KBM-7 (cell line): Measurements from ENCODE around the gene ABCF3.
"Not testable (repeated sequence)": the region's sequence is repeated elsewhere in the genome, so short reads cannot be mapped to it uniquely, and the experiment has no call there.

Source experiments
- DNase-seq: peaks from one replicate; pipeline ENCODE4 v3.0.0-alpha.2; 2015
- in situ Hi-C: fragments of 300-500 bp; cut with MboI; formaldehyde crosslinking; loops from 2 replicates; pipeline ENCODE4 v1.14.3; 2020; ENCODE audit warnings: low sequenced_read_pairs, low pct_unique_long_range_greater_than_20kb, mixed read lengths

ABCF3 gene, protein sequence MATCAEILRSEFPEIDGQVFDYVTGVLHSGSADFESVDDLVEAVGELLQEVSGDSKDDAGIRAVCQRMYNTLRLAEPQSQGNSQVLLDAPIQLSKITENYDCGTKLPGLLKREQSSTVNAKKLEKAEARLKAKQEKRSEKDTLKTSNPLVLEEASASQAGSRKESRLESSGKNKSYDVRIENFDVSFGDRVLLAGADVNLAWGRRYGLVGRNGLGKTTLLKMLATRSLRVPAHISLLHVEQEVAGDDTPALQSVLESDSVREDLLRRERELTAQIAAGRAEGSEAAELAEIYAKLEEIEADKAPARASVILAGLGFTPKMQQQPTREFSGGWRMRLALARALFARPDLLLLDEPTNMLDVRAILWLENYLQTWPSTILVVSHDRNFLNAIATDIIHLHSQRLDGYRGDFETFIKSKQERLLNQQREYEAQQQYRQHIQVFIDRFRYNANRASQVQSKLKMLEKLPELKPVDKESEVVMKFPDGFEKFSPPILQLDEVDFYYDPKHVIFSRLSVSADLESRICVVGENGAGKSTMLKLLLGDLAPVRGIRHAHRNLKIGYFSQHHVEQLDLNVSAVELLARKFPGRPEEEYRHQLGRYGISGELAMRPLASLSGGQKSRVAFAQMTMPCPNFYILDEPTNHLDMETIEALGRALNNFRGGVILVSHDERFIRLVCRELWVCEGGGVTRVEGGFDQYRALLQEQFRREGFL

DNA sequence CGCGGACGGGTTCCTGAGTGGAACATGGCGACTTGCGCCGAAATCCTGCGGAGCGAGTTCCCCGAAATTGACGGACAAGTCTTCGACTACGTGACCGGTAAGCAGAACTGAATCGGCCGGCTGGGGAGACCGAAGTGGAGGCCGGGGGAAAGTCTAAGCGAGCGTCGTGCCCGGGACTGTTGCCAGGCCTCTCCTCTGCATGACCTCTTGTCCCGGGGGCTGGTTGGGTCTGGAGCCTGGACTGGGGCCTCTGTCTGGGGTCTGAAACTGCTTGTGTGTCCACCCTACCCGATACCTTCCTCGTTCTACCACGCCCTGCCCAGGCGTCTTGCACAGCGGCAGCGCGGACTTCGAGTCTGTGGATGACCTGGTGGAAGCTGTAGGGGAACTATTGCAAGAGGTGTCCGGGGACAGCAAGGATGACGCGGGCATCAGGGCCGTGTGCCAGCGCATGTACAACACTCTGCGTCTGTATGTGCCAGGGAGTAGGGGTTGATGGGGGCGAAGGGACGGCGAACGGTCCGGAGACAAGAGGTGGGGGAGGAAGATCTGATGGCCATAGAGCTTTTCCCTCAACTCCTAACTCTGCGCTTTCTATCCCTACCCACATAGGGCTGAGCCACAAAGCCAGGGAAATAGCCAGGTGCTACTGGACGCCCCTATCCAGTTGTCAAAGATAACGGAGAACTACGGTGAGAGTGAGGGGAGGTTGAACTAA lies at the start of gene ABCF3:
ABCF3 (plus strand) TSS at position 16 of the 718 bp plus-strand sequence; CDS start at position 25, 9 bp downstream.
- in situ Hi-C loops: no loop called here
- no peak for DNase-seq

DNA sequence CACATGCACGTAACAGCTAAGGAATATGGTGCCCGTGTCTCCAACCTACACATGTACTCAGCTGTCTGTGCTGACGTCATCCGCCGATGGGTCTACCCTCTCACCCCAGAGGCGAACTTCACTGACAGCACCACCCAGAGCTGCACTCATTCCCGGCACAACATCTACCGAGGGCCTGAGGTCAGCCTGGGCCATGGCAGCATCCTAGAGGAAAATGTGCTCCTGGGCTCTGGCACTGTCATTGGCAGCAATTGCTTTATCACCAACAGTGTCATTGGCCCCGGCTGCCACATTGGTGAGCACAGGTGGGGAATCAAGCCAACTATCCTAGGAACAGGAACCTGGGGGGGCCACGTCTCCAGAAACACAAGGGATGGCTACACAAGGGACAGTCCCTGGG lies 45.6 kb upstream of the ABCF3 start:
- no peak for DNase-seq
- in situ Hi-C loops: no loop called here

DNA sequence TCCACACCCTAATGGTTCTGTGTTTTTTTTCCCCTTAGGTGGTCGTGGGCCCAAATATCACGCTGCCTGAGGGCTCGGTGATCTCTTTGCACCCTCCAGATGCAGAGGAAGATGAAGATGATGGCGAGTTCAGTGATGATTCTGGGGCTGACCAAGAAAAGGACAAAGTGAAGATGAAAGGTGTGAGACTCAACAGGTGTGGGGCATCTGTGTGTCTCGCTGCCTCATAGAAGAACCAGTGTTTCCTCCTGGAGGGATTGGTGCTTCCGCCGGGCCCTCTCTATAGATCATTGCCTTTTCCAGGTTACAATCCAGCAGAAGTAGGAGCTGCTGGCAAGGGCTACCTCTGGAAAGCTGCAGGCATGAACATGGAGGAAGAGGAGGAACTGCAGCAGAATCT lies 43.8 kb upstream of the ABCF3 start:
- DNase-seq: no peak
- in situ Hi-C loops: no loop called here

DNA sequence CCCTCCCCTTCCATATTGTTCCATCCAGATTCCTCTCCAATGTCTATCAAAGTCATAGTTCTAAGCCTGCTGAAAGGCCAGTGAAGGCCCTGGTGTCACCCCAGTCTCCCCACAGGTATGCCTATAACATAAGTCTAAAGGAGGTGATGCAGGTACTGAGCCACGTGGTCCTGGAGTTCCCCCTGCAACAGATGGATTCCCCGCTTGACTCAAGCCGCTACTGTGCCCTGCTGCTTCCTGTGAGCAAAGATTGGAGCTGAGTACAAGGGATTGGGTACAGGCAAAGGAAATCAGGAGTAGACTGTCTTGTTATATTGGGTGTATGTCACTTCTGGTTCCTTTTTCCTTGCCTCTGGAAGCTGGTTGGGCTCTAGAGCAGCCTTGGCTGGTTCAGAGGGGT lies 42.7 kb upstream of the ABCF3 start:
- DNase-seq: no peak
- in situ Hi-C loops: no loop called here

DNA sequence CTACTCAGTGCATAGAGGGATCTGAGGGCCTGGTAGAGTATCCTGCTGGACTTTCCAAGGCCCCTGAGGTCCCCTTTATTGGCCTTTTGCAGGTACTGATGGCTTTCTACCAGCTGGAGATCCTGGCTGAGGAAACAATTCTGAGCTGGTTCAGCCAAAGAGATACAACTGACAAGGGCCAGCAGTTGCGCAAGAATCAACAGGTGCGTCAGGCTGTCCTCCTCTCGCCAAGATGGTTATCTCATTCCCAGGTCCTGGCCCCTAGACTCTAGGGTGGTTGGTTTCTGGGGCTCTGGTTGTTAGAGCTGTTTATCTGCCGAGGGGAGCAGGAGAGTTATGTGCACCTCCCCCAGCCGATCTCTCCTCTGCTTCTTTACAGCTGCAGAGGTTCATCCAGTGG lies 41.5 kb upstream of the ABCF3 start:
- no peak for DNase-seq
- in situ Hi-C loops: no loop called here

DNA sequence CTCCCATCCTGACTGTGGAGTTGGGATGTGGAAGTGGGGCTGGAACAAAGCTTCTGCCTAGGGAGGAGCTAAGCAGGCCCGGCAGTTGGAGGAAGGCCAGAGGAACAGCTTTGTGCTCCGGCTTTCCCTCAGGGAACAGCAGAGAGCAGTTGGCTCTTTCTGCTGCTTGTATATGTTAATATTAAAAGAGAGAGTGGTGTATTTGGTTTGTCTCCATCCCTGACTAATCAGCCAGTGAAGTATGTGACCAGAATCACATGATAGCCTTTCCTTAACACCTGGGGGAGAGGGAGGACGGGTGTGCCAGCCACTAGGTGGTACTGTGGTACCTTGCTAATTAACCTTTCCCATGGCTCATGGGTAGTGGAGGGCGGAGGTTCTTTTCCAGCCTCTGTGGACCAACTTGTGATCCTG lies 40.9 kb upstream of the ABCF3 start:
- peak; percentile 41 for DNase-seq
- in situ Hi-C loops: no loop called here

DNA sequence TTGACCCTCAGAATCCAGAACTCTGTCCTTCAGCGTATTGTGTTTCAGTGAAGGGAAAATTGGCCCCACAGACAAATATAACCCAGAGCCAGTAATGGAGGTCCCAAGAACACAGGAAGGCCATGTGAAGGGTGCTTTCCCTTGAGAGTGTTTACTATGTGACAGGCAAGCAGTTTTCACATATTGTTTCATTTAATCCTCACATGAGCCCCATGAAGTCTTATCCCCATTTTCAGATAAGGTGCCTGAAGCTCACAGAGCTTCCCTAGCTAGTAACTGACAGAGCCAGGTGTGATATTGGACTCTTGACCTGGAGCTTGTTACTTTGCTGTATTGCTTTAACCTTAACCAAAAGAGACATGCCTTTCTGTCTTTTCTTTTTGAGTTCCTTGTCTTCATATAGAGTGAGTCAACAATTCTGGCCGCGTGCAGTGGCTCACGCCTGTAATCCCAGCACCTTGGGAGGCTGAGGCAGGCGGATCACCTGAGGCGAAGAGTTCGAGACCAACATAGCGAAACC lies 40.2 kb upstream of the ABCF3 start:
- no peak for DNase-seq
- in situ Hi-C loops: no loop called here

DNA sequence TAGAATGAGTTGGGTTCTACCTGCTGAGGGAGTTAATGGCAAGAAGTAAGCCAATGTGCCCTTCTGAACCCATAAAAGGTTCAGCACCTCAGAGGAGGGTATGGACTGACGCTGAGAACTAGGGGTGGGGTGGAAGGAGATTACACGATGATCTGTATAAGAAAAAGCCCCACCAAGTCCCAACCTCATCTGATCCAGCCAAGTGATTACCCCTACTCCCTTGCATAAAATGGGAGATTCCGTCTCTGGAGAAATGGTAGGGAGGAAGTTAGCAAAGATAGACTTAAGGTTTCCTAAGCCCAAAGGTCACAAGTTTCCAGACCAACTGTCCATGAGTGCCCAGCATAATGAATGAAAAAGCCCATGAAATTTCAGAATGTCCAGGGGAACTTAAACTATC lies 37.9 kb upstream of the ABCF3 start:
- in situ Hi-C loops: no loop called here
- DNase-seq: no peak

DNA sequence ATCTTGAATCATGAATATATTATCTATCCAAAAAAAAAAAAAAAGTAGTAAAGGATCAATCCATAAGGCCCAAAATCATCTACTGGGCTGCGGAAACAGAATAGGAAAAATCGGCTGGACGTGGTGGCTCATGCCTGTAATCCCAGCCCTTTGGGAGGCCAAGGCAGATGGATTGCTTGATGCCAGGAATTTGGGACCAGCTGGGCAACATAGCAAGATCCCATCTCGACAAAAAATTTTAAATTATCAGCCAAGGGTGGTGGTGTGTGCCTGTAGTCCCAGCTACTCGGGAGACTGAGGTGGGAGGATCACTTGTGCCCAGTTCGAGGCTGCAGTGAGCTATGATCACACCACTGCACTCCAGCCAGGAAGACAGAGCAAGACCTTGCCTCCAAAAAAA lies 36.9 kb upstream of the ABCF3 start:
- in situ Hi-C loops: no loop called here
- no peak for DNase-seq

DNA sequence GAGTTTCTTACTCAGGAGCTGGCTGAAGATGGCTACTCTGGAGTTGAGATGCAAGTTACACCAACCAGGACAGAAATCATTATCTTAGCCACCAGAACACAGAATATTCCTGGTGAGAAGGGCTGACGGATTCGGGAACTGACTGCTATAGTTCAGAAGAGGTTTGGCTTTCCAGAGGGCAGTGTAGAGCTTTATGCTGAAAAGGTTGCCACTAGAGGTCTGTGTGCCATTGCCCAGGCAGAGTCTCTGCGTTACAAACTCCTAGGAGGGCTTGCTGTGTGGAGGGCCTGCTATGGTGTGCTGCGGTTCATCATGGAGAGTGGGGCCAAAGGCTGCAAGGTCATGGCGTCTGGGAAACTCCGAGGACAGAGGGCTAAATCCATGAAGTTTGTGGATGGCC lies 36.2 kb upstream of the ABCF3 start:
- DNase-seq, in situ Hi-C loops: not testable (repeated sequence)

DNA sequence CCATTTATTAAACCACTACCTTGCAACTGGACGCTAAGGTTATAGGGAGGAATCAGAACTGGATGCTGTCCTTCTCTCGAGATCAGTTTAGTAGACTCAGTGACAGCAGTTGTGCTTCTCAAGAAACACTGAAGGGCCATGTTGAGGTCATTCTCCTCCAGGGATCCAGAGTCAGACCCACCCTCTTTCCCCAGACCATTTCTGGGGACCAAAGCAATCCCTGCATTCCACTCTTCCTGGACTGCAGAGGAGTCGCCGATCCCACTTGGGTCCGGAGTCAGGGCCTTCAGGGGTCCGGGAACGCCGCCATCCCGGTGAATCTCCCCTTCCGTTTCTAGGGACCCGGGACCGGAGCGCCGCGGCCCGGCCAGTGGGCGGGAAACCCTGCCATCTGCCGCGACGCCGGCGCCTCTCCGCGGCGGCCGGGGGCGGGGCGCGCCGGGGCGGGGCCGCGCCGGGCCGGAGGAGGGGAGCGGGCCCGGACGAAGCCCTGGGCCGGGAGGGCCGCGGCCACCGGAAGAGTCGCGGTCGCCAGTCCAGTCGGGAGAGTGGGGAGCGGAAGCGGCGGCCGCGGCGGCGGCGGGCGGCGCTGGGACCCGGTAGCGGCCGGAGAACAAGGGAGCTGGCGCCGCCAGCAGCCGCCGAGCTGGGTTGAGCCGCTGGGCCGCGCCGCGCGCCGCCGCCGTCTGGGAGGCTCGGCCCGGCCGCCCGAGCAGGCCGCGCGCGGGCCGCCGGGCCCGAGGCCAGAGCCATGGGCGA lies 30.9 kb upstream of the ABCF3 start, which contains the start of gene DVL3:
DVL3 (plus strand) TSS at position 493 of the 759 bp plus-strand sequence; CDS start at position 752, 259 bp downstream.
- in situ Hi-C loops: no loop called here

DNA sequence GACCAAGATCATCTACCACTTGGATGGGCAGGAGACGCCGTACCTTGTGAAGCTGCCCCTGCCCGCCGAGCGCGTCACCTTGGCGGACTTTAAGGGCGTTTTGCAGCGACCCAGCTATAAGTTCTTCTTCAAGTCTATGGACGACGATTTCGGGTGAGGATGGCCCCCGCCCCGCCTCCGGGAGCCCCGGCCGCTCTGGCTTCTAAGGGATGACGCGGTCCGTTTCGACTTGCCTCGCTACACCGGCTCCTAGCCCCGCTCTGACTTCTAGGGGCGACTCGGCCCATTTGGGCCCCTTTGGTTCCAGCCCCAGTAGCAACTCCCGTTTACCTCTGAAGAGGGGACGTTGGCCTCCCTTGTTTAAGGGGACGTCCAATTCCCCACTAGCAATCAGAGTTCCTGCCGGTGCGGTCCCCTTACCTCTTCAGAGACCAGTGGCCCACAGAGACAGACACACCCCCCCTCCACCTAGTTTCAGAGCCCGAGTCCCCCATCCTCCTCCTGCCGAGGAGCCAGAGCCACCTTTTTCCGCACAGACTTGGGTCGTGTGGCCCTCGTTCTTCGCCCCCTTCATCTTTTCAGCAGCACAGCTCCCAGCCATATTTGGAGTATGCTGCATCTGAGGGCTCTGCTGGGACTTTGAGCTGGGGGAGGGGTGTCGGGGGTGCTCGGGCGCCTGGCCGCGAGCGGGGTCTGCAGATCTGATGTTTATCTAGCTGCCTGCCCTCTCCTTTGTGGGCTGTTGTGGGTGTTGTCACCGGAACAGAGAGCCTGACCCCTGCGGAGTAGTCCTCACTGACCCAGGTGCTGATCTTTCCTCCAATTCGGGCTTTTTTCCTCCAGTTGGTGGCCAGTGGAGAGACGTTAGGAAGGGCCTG lies 30.1 kb upstream of the ABCF3 start:
- in situ Hi-C loops: no loop called here
- DNase-seq: peak; percentile 41

More for the DNA sequence above, 30.9 kb upstream of the ABCF3 start, which contains the start of gene DVL3:
- DNase-seq: peak; percentile 42

DNA sequence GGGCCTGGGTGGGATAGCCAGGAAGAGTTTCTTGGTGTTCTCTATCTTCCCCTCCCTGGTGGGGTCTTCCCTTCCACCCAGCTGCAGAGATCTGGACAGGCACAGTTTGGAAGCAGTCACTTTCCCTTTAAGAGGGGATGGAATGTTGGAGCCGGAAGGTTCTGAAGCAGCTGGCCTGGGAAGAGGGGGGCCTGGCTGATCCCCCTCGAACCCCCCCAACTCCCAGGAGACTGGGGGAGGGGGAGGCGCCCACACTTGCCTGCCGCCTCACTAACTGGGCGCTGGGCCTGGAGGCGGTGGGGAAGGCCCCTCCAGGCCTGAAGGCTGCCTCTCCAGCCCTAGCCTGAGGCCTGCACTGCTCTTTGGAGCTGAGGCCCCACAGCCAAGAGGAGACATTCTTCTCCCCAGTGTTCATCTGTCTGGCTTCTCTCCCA lies 29.5 kb upstream of the ABCF3 start:
- in situ Hi-C loops: no loop called here
- DNase-seq: no peak

DNA sequence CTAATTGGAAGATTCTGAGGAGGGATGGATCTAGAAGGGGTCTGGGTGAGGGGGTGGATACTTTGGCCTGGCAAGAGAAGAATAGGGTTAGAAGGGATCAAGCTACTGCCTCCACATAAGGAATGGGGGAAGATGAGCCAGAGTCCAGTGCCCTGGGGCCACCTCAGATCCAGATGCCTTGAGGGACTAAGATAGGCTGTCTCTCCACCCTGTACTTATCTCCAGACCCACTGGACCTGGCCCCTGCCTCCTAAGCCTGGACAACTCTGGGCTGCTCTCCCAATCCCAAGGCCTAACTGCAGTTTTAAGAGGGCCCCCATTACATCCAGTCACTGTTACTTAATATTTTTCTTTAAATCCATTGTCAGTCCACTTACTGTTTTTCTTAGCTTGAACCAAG lies 28.8 kb upstream of the ABCF3 start:
- in situ Hi-C loops: no loop called here
- DNase-seq: no peak

DNA sequence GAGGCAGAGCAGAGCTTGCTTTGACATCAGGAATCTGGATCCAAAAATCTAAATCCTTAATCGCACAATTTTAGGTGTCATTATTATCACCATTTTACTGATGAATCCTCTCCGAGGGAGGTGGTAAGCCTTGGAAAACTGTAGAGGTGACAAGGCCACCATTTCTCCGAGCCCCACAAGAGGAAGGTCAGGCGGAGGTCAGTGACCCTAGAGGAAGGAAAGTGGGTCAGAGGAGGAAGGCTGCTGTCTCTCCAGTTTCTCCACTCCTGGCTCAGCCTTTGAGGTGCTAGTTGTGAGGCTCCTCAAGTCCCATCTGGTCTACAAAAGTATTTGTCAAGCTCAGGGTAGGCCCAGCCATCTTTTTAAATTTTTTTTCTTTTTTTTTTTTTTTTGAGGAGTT lies 27.6 kb upstream of the ABCF3 start:
- in situ Hi-C loops: no loop called here
- DNase-seq: no peak

DNA sequence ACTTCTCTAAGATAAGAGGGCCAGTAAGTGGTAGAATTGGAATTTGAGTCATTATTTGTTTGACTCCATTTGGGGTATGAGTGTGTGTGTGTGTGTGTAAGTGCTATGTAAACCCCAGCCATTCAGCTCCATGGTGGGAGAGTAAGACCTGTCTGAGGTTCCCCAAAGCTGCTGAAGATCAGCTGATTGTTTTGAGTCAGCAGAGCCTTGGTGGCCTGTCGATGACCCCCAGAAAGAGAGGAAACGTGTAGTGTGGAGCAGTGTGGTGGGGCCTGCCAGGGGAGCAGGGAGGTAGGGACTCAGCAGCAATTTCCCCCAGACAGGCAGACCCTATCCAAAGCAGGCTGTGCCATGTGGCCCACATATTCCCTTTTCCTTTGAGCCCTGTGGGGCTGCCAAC lies 25.5 kb upstream of the ABCF3 start:
- in situ Hi-C loops: no loop called here
- no peak for DNase-seq

DNA sequence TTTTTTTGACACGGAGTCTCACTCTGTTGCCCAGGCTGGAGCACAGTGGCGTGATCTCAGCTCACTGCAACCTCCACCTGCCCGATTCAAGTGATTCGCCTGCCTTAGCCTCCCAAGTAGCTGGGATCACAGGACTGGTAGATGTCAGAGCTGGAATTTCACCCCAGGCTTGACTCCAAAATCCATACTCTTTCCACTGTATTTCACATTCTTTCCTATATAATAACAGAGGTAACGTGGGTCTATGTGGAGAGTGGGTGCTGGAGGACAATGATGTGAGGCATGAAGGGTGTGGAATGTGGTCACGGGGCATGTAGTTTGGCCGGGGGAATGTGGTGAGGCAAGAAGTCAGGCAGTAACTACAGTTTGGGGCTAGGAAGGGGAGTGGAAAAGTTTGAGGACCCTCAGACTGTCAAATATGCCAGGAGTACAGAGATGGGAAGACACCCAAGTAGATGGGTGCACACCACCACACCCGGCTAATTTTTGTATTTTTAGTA lies 23.4 kb upstream of the ABCF3 start:
- in situ Hi-C loops: not testable (repeated sequence)

More for the DNA sequence above, 23.4 kb upstream of the ABCF3 start:
- DNase-seq: not testable (repeated sequence)
